Ramos (cell line): ENCODE measurements around the gene DAZ1.
"Not testable (repeated sequence)": the region's sequence is repeated elsewhere in the genome, so short reads cannot be mapped to it uniquely, and the experiment has no call there.

Experiments
- in situ Hi-C: fragments of 300-500 bp; cut with MboI; formaldehyde crosslinking; loops from one replicate; pipeline ENCODE4 v1.14.3; 2022; ENCODE audit warnings: low sequenced_read_pairs; ENCODE audit not compliant: unreplicated experiment

DAZ1 gene, protein sequence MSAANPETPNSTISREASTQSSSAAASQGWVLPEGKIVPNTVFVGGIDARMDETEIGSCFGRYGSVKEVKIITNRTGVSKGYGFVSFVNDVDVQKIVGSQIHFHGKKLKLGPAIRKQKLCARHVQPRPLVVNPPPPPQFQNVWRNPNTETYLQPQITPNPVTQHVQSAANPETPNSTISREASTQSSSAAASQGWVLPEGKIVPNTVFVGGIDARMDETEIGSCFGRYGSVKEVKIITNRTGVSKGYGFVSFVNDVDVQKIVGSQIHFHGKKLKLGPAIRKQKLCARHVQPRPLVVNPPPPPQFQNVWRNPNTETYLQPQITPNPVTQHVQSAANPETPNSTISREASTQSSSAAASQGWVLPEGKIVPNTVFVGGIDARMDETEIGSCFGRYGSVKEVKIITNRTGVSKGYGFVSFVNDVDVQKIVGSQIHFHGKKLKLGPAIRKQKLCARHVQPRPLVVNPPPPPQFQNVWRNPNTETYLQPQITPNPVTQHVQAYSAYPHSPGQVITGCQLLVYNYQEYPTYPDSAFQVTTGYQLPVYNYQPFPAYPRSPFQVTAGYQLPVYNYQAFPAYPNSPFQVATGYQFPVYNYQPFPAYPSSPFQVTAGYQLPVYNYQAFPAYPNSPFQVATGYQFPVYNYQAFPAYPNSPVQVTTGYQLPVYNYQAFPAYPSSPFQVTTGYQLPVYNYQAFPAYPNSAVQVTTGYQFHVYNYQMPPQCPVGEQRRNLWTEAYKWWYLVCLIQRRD

GRCh38 chrY:23198908-23199307 is at the start of gene DAZ1:
Gene DAZ1 (minus strand): TSS chrY:23199008. CDS start chrY:23198800, 208 bp downstream.
- in situ Hi-C loops: not testable (repeated sequence)

DNA sequence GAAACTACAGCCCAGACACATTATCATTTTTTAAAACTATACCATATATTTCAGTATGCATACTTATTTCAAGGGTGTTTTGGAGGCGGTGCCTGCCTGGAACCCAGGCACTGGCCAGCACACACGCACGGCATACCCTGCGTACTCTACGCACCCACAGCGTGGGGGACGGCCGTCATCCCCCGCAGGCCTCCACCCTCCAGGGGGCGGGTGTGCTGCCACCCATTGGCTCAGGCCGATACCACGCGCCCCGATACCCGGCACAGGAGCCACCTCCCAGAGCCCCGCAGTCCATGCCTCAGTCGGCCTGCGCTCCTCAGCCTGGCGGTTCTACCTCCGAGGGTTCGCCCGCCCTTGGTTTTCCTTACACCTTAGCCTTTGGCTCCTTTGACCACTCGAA is 20.4 kb upstream of the DAZ1 start, which contains the start of gene DAZ2:
DAZ2 (plus strand) TSS at position 301 of the 400 bp plus-strand sequence. CDS start 208 bp downstream, outside the sequence.
- in situ Hi-C loops: not testable (repeated sequence)

DNA sequence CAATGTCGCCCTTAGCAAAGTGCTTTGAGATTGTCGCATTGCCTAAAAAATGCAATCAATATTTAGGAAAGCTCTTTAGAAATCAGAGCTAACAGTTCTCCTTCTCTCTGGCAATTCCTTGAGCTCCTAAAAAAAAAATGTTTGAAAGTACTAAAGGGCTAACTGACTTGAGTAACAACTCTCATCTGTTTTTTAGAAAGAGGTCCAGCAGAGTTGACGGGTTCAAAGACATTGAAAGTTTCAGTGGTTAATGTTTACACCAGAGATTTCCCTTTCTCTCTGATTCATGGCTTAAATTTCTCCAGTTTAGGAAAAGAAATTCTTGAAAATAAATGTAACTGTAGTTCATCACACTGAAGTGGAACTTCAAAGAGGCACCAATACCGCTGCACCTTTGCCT is 11.9 kb upstream of the DAZ1 start:
- in situ Hi-C loops: not testable (repeated sequence)

DNA sequence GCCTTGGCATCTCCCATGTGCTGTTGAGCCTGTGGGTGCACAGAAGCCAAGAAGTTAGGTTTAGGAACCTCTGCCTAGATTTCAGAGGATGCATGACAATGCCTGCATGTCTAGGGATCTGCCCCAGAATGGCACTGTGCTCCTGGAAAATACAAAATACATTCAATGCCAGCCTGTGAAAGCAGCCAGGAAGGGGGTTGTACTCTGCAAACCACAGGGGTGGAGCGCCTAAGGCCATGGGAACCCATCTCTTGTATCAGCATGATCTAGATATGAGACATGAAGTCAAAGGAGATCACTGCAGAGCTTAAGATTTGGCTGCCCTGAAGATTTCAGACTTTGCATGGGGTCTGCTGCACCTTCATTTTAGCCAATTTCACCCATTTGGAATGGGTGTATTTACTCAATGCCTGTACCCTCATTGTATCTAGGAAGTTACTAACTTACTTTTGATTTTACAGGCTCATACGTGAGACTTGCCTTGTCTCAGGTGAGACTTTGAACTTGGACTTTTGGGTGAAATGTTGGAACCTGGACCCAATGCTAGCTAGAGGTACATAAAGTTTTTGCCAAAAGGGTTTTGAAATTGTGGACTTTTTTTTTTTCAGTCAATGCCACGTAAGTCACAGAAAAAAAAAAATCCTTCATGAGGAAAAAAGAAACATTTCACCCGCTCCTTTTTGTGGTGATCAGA is 11.1 kb upstream of the DAZ1 start:
- in situ Hi-C loops: not testable (repeated sequence)

GRCh38 chrY:23207455-23207854 is 8.6 kb upstream of the DAZ1 start:
- in situ Hi-C loops: not testable (repeated sequence)
